ENCODE measurements around the gene ATP4B. TPM values are rescaled to one million over a fixed set of nuclear protein-coding genes. Genes with fewer than 3 reads are reported as not detected.

Gene ATP4B
- total and polyA plus RNA-seq, 2 of the 8 experiments (the other 6 are each of a cell fraction or from before 2014, with no cell fraction given) = 0.05 TPM; not detected in 1

GRCh38 chr13:113613789-113614379 lies 44.1 kb downstream of the ATP4B start:
- H2BK12ac ChIP-seq (ENCODE audit: low read depth, low read length) = peak overlapping the region; percentile 60; the same call in 1 of the 2 replicates
- peaks cover 34% of the 10 kb centered on the region for H3K79me1 ChIP-seq (ENCODE audit: low read depth, low read length)
- H2BK5ac ChIP-seq (ENCODE audit: low read depth, low read length) = peak overlapping the region; percentile 46; the same call in 1 of the 2 replicates
- no peak overlapping the region for H2AFZ ChIP-seq (ENCODE audit: low read length)
- FAIRE-seq (peak; percentile 39), DNase-seq (ENCODE audit: low read depth in 1 of 2, low spot score in 2 of 2) (no peak)
- H3K9me3 ChIP-seq (ENCODE audit: insufficient read depth in 2 of 2, low read depth in 1 of 2, low read length in 1 of 2) = no peaks in the 10 kb centered on the region
- peak overlapping the region; percentile 68; the same call in 1 of the 2 replicates for H2BK20ac ChIP-seq (ENCODE audit: low read length)
- H4K5ac ChIP-seq (ENCODE audit: insufficient read length, low read depth, low read length) = no peak overlapping the region
- H2AK5ac ChIP-seq (ENCODE audit: low read depth, low read length) = peak overlapping the region; percentile 75; the same call in 1 of the 2 replicates
- no peak overlapping the region for H3K18ac ChIP-seq (ENCODE audit: extremely low read depth, low read length)
- ChIA-PET CTCF (ENCODE audit: partially characterized antibody) (no interaction called here), POLR2A (ENCODE audit: partially characterized antibody) (interaction anchor here (0.7 to 0.8 kb wide), 2 partner anchors 10 to 38 kb away, joined by 3 to 4 read pairs; no protein-coding TSS in a partner anchor)
- H4K20me1 ChIP-seq (replicated peaks in 1 of 2; ENCODE audit: control insufficient read depth in 1 of 2, insufficient read depth in 2 of 2, low read length in 2 of 2) = peaks cover 0 to 19% of the 10 kb centered on the region in 2 experiments
- peaks cover 8% of the 10 kb centered on the region for H3K23me2 ChIP-seq (ENCODE audit: low read depth, low read length)
- H3K4me1 ChIP-seq (replicated peaks in 1 of 4; ENCODE audit: control insufficient read depth in 3 of 4, insufficient read depth in 4 of 4, low read length in 3 of 4) = peaks cover 5 to 14% (median 10%) of the 10 kb centered on the region in 4 experiments
- no peak overlapping the region; the same call in 1 of the 2 replicates for H3K27ac ChIP-seq (ENCODE audit: low read depth, low read length)
- peak overlapping the region; percentile 6 for H4K91ac ChIP-seq (replicated peaks; ENCODE audit: insufficient read length, low read length)
- no peak overlapping the region for H2BK120ac ChIP-seq (replicated peaks; ENCODE audit: low read depth, low read length)
- 89 to 100% methylated on average over 6 to 16 of the region's 16 CpGs for WGBS, 2 experiments (ENCODE audit: extremely low coverage in 1 of 2, insufficient coverage in 1 of 2, insufficient read length in 1 of 2, insufficient replicate concordance in 2 of 2, low coverage in 1 of 2, low lambda C conversion rate in 2 of 2, missing lambda C conversion rate in 1 of 2)
- H2BK15ac ChIP-seq (ENCODE audit: low read length) = no peak overlapping the region; the same call in 1 of the 2 replicates
- no peak overlapping the region for H3K4me3 ChIP-seq (ENCODE audit: extremely low read depth in 1 of 4, insufficient read depth in 2 of 4, low read depth in 3 of 4, low read length in 4 of 4)
- H3K4me2 ChIP-seq (ENCODE audit: insufficient read depth in 1 of 2, low read depth in 2 of 2, low read length in 2 of 2) = no peak overlapping the region
- H3K56ac ChIP-seq (replicated peaks; ENCODE audit: insufficient read length, low read depth, low read length) = no peak overlapping the region
- peak overlapping the region; percentile 24 for H3K23ac ChIP-seq (ENCODE audit: insufficient read length)
- H3K27me3 ChIP-seq (replicated peaks in 1 of 4; ENCODE audit: control insufficient read depth in 3 of 4, extremely low read depth in 1 of 4, insufficient read depth in 3 of 4, low read length in 3 of 4) = no peaks in the 10 kb centered on the region; a peak in 1 of 7 replicates
- no peak overlapping the region for H3K14ac ChIP-seq (ENCODE audit: insufficient read length)
- H4K8ac ChIP-seq (ENCODE audit: extremely low read depth, insufficient read depth, low read length) = peak overlapping the region; percentile 59; the same call in 1 of the 2 replicates
- H3K79me2 ChIP-seq (ENCODE audit: control insufficient read depth in 1 of 2, insufficient read depth in 2 of 2, low read length in 2 of 2) = peaks cover 7 to 66% of the 10 kb centered on the region in 2 experiments
- H3K36me3 ChIP-seq (ENCODE audit: control insufficient read depth in 2 of 4, insufficient read depth in 4 of 4, low read length in 3 of 4) = peaks cover 2 to 13% (median 4%) of the 10 kb centered on the region in 4 experiments; a peak in 4 of 8 replicates
- H3K9ac ChIP-seq (replicated peaks in 1 of 4; ENCODE audit: extremely low read depth in 1 of 4, low read depth in 3 of 4, low read length in 3 of 4) = no peak overlapping the region; a peak in 1 of 7 replicates
- peak overlapping the region; percentile 10 for H3K4ac ChIP-seq (replicated peaks; ENCODE audit: insufficient read length, low read depth, low read length)
- TF ChIP-seq RNF2 (IDR thresholded peaks at IDR 0.05; ENCODE audit: borderline replicate concordance, low read depth, low read length, missing control alignments, poor library complexity, severe bottlenecking) (no peak), EP300 (IDR thresholded peaks at IDR 0.05; ENCODE audit: borderline replicate concordance in 1 of 2, low read depth in 2 of 2, low read length in 2 of 2) (no peak), BACH1 (IDR thresholded peaks at IDR 0.05; ENCODE audit: low read length) (no peak), NANOG (IDR thresholded peaks at IDR 0.05; ENCODE audit: insufficient read depth, low read depth, low read length, poor library complexity, severe bottlenecking) (no peak), NRF1 (IDR thresholded peaks at IDR 0.05; ENCODE audit: low read depth, low read length) (no peak), KDM4A (IDR thresholded peaks at IDR 0.05; ENCODE audit: low read depth, low read length, severe bottlenecking) (no peak), KDM1A (IDR thresholded peaks at IDR 0.05; ENCODE audit: borderline replicate concordance, low read length) (no peak)

Measured in H1 (cell line).